Neural cell (in vitro differentiated cells): Measurements from ENCODE around the gene KDM4B. TPM values are rescaled to one million over a fixed set of nuclear protein-coding genes. Genes with fewer than 3 reads are reported as not detected.

Experiments used
- H2AFZ ChIP-seq: fragments of 200-600, 300-800 bp; sonication (generic), shearing (Covaris generic); 2 replicates; pipeline ENCODE4 v1.6.0; 2014; ENCODE audit warnings: low read depth, mild to moderate bottlenecking, antibody characterized with exemption, low read length, moderate library complexity
- H3F3A ChIP-seq: fragments of 200-600 bp; shearing (Covaris generic); 2 replicates; pipeline ENCODE4 v1.6.1; 2016; ENCODE audit warnings: mild to moderate bottlenecking, moderate library complexity, mixed read lengths, antibody characterized with exemption, low read length; ENCODE audit not compliant: insufficient read depth, poor library complexity, severe bottlenecking
- H3K27ac ChIP-seq: fragments of 200-600, 300-800 bp; sonication (generic), shearing (Covaris generic); 2 replicates; pipeline ENCODE4 v1.5.1; 2014; ENCODE audit warnings: mild to moderate bottlenecking, low read length, moderate library complexity
- H3K27me3 ChIP-seq: fragments of 300-800, 200-600 bp; sonication (generic), shearing (Covaris generic); 2 replicates; pipeline ENCODE4 v1.6.0; 2014; ENCODE audit warnings: mild to moderate bottlenecking, low read depth, low read length, moderate library complexity; ENCODE audit not compliant: insufficient read depth
- H3K36me3 ChIP-seq: fragments of 300-800, 200-600 bp; sonication (generic), shearing (Covaris generic); 2 replicates; pipeline ENCODE4 v1.5.1; 2014; ENCODE audit warnings: mild to moderate bottlenecking, antibody characterized with exemption, low read length, moderate library complexity; ENCODE audit not compliant: insufficient read depth
- H3K4me2 ChIP-seq: fragments of 300-800, 200-600 bp; sonication (generic), shearing (Covaris generic); 2 replicates; pipeline ENCODE4 v1.6.0; 2014; ENCODE audit warnings: mild to moderate bottlenecking, low read length
- H3K4me3 ChIP-seq: fragments of 300-800, 200-600 bp; sonication (generic), shearing (Covaris generic); 2 replicates; pipeline ENCODE4 v1.5.1; 2014; ENCODE audit warnings: mild to moderate bottlenecking, low read length, moderate library complexity
- H3K79me2 ChIP-seq: fragments of 200-600 bp; shearing (Covaris generic); replicated peaks from 2 replicates; pipeline ENCODE4 v1.6.0; 2014; ENCODE audit warnings: mild to moderate bottlenecking, low read length, moderate library complexity; ENCODE audit not compliant: insufficient read depth
- H3K9ac ChIP-seq: fragments of 300-800, 200-600 bp; sonication (generic), shearing (Covaris generic); 2 replicates; pipeline ENCODE4 v1.6.1; 2016; ENCODE audit warnings: mild to moderate bottlenecking, low read length, mixed read lengths
- H3K9me2 ChIP-seq: fragments of 200-600 bp; shearing (Covaris generic); 2 replicates; pipeline ENCODE4 v1.6.1; 2016; ENCODE audit warnings: mild to moderate bottlenecking, low read length, mixed read lengths; ENCODE audit not compliant: insufficient read depth
- H3K9me3 ChIP-seq: fragments of 200-600, 300-800 bp; sonication (generic), shearing (Covaris generic); 2 replicates; pipeline ENCODE4 v1.6.1; 2016; ENCODE audit warnings: mild to moderate bottlenecking, mixed run types, low read length, moderate library complexity, mixed read lengths
- H4K20me1 ChIP-seq: fragments of 200-600 bp; shearing (Covaris generic); 2 replicates; pipeline ENCODE4 v1.6.1; 2016; ENCODE audit warnings: mild to moderate bottlenecking, mixed run types; ENCODE audit not compliant: insufficient read depth
- CTCF ChIP-seq: fragments of 450-650 bp; IDR thresholded peaks from 2 replicates; pipeline ENCODE4 v1.5.1; 2014; ENCODE audit warnings: antibody characterized with exemption, mild to moderate bottlenecking, moderate library complexity; ENCODE audit not compliant: poor library complexity, severe bottlenecking
- EP300 ChIP-seq: fragments of 450-650 bp; conservative IDR thresholded peaks from 2 replicates; pipeline ENCODE4 v1.6.1; 2014; ENCODE audit warnings: antibody characterized with exemption, mild to moderate bottlenecking, moderate library complexity; ENCODE audit not compliant: poor library complexity, severe bottlenecking
- EZH2 ChIP-seq: fragments of 200-600, 300-800 bp; shearing (Covaris generic), sonication (generic); IDR thresholded peaks from 2 replicates; pipeline ENCODE4 v1.6.1; 2014; ENCODE audit warnings: antibody characterized with exemption, low read length, borderline replicate concordance, mild to moderate bottlenecking; ENCODE audit not compliant: insufficient read depth, poor library complexity, severe bottlenecking
- MXI1 ChIP-seq: fragments of 450-650 bp; conservative IDR thresholded peaks from 2 replicates; pipeline ENCODE4 v1.6.1; 2014; ENCODE audit warnings: antibody characterized with exemption, mild to moderate bottlenecking; ENCODE audit not compliant: poor library complexity, severe bottlenecking
- POLR2AphosphoS5 ChIP-seq: IDR thresholded peaks from 2 replicates; pipeline ENCODE4 v1.6.1; 2012
- RAD21 ChIP-seq: fragments of 450-650 bp; conservative IDR thresholded peaks from 2 replicates; pipeline ENCODE4 v1.6.1; 2014; ENCODE audit warnings: antibody characterized with exemption, mild to moderate bottlenecking, moderate library complexity
- SMC3 ChIP-seq: fragments of 450-650 bp; conservative IDR thresholded peaks from 2 replicates; pipeline ENCODE4 v1.6.1; 2014; ENCODE audit warnings: antibody characterized with exemption, mild to moderate bottlenecking, moderate library complexity; ENCODE audit not compliant: poor library complexity
- TAF1 ChIP-seq: IDR thresholded peaks from 2 replicates; pipeline ENCODE4 v1.6.1; 2012; ENCODE audit warnings: low read depth
- polyA plus RNA-seq: library from polyadenylated mRNA; depleted of rRNA; stranded (reverse); fragments of >200 nt; gene quantifications from 2 replicates; pipeline ENCODE4 v1.2.3, GENCODE V29; 2014
- TF ChIP-seq, protein P1 (sequence below): IDR thresholded peaks from 2 replicates; pipeline ENCODE4 v1.6.1; 2012; ENCODE audit warnings: borderline replicate concordance

Gene KDM4B
- polyA plus RNA-seq, 1 donor from 2014 or later, result 19.1 TPM

DNA sequence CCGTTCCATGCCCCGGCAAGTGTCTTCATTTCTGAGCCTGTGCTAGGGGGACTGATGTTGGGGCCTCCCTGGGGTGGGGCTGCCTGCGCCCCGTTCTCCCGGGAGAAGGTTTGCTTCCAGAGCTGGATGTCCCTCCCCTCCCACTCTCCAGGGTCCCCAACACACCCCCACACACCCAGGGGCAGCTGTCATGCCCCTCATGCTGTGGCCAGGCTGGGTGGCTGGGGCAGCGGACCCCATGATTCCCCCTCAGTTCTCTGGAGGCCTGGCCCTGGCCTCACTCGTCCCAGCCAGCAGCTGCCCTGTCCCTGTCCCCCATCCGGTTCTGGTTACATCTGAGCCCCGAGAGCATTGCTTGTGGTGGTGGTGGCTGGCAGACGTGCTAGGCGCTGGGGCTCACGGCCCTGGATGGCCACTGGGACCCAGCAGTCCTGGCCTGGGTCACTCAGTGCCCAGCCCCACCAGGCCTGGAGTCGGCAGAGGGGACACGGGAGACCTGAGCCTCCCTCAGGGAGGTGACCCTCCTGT, 184.8 kb downstream of the KDM4B start:
- H3F3A ChIP-seq, result no peaks in the 10 kb centered on the region
- no peak overlapping the region for H3K4me3 ChIP-seq
- no peak overlapping the region for H3K27ac ChIP-seq
- TF ChIP-seq EZH2, result no peak
- no peak for TF ChIP-seq TAF1
- TF ChIP-seq CTCF, result no peak
- TF ChIP-seq SMC3, result no peak
- TF ChIP-seq RAD21, result no peak
- no peak for TF ChIP-seq MXI1
- TF ChIP-seq POLR2AphosphoS5, result no peak
- TF ChIP-seq, protein P1, sequence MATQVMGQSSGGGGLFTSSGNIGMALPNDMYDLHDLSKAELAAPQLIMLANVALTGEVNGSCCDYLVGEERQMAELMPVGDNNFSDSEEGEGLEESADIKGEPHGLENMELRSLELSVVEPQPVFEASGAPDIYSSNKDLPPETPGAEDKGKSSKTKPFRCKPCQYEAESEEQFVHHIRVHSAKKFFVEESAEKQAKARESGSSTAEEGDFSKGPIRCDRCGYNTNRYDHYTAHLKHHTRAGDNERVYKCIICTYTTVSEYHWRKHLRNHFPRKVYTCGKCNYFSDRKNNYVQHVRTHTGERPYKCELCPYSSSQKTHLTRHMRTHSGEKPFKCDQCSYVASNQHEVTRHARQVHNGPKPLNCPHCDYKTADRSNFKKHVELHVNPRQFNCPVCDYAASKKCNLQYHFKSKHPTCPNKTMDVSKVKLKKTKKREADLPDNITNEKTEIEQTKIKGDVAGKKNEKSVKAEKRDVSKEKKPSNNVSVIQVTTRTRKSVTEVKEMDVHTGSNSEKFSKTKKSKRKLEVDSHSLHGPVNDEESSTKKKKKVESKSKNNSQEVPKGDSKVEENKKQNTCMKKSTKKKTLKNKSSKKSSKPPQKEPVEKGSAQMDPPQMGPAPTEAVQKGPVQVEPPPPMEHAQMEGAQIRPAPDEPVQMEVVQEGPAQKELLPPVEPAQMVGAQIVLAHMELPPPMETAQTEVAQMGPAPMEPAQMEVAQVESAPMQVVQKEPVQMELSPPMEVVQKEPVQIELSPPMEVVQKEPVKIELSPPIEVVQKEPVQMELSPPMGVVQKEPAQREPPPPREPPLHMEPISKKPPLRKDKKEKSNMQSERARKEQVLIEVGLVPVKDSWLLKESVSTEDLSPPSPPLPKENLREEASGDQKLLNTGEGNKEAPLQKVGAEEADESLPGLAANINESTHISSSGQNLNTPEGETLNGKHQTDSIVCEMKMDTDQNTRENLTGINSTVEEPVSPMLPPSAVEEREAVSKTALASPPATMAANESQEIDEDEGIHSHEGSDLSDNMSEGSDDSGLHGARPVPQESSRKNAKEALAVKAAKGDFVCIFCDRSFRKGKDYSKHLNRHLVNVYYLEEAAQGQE, result no peak
- no peak for TF ChIP-seq EP300
- no peak overlapping the region for H2AFZ ChIP-seq
- H3K9me3 ChIP-seq, result no peaks in the 10 kb centered on the region
- no peaks in the 10 kb centered on the region for H3K9me2 ChIP-seq
- H3K4me2 ChIP-seq, result no peak overlapping the region
- H4K20me1 ChIP-seq, result no peaks in the 10 kb centered on the region
- H3K27me3 ChIP-seq, result no peaks in the 10 kb centered on the region
- no peak overlapping the region for H3K9ac ChIP-seq
- H3K36me3 ChIP-seq, result no peaks in the 10 kb centered on the region
- H3K79me2 ChIP-seq, result no peaks in the 10 kb centered on the region

DNA sequence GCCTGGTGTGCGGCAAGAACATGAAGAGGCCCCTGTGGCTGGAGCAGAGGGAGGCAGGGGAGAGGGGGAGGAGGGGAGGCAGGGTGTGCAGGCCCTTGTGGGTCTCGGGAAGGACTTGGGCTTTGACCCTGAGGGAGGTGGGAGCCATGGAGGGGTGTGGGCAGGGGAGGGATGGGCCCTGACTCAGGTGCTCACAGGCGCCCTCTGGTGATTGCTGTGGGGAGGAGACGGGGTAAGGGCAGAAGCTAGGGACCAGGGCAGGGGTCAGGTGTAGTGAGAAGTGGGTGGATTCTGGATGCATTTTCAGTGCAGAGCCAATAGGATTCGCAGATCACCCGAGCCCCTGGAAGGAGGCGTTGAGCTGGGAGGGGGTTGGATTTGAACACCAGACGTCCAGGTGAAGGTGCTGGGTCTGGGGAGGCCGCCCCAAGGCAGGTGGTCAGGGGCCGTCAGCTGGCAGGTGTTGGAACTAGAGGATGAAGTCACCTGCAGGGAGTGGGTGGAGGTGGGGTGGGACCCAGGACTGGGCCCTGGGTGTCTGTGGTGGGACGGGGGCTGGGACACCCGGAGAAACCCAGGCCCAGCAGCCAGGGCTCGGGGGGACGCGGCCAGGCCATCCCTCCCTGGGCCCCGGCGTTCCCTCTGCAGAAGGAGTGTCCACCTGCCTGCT, 185.4 kb downstream of the KDM4B start:
- H4K20me1 ChIP-seq, result no peaks in the 10 kb centered on the region
- no peaks in the 10 kb centered on the region for H3K79me2 ChIP-seq
- H2AFZ ChIP-seq, result no peak overlapping the region
- no peak overlapping the region for H3K4me2 ChIP-seq
- no peak for TF ChIP-seq TAF1
- H3K27me3 ChIP-seq, result no peaks in the 10 kb centered on the region
- no peaks in the 10 kb centered on the region for H3K9me3 ChIP-seq
- H3K36me3 ChIP-seq, result no peaks in the 10 kb centered on the region
- H3K4me3 ChIP-seq, result no peak overlapping the region
- no peak overlapping the region for H3K27ac ChIP-seq
- no peak overlapping the region for H3K9ac ChIP-seq
- H3F3A ChIP-seq, result no peaks in the 10 kb centered on the region
- no peaks in the 10 kb centered on the region for H3K9me2 ChIP-seq
